GM10248 (cell line): ENCODE measurements around the gene UCK2.

Experiments used
- CTCF ChIA-PET: fragments of 300-600 bp; sonication (Branson Sonifier 250); formaldehyde crosslinking; extraction: SDS; loops from one replicate; lab custom pipeline; 2021; ENCODE audit warnings: antibody characterized with exemption; lab: Yijun Ruan, JAX
- POLR2A ChIA-PET: fragments of 350-650 bp; sonication (Branson Sonifier 250); formaldehyde crosslinking; extraction: SDS; loops from one replicate; lab custom pipeline; 2020; ENCODE audit warnings: antibody characterized with exemption; lab: Yijun Ruan, JAX
- DNase-seq: peaks from one replicate; pipeline ENCODE4 v3.0.0; 2012; ENCODE audit errors: extremely low spot score
- CTCF ChIP-seq: IDR thresholded peaks from 2 replicates; pipeline ENCODE4 v1.5.1; 2012; ENCODE audit warnings: mild to moderate bottlenecking, low read depth; ENCODE audit errors: extremely low read depth, missing control alignments, control extremely low read depth

UCK2 gene

GRCh38 chr1:165863346-165863745, 35.9 kb downstream of the UCK2 start:
- no peak for TF ChIP-seq CTCF
- CTCF ChIA-PET, result interaction anchor here (0.8 to 1.9 kb wide), 3 partner anchors 10 to 35 kb away, joined by 3 to 10 read pairs (median 5); no protein-coding TSS in a partner anchor
- POLR2A ChIA-PET, result no interaction called here
- DNase-seq, result no peak

GRCh38 chr1:165865633-165866340, 38.4 kb downstream of the UCK2 start:
- ChIA-PET POLR2A (no interaction called here), CTCF (interaction anchor here (1.0 kb wide), 1 partner anchor 17 kb away, joined by 3 read pairs; no protein-coding TSS in a partner anchor)
- no peak for TF ChIP-seq CTCF
- no peak for DNase-seq

- POLR2A ChIA-PET, result interaction anchor here (0.7 kb wide), 1 partner anchor 54 kb away, joined by 4 read pairs; no protein-coding TSS in a partner anchor
- no peak for DNase-seq
- CTCF ChIA-PET, result interaction anchor here (1.0 to 3.3 kb wide), 3 partner anchors 10 to 45 kb away, joined by 3 to 11 read pairs (median 4); no protein-coding TSS in a partner anchor
- TF ChIP-seq CTCF, result no peak
Measured at GRCh38 chr1:165869343-165869742, 41.9 kb downstream of the UCK2 start.

GRCh38 chr1:165871311-165872067, 44.1 kb downstream of the UCK2 start:
- CTCF ChIA-PET, result interaction anchor here (0.7 to 3.5 kb wide), 15 partner anchors 8 to 270 kb away, joined by 3 to 25 read pairs (median 5); partner anchors contain the start of gene ALDH9A1
- peak; percentile 63 for TF ChIP-seq CTCF
- POLR2A ChIA-PET, result no interaction called here
- DNase-seq, result peak; percentile 45

GRCh38 chr1:165873481-165873880, 46.1 kb downstream of the UCK2 start:
- ChIA-PET POLR2A (no interaction called here), CTCF (interaction anchor here (1.0 to 3.5 kb wide), 7 partner anchors 8 to 271 kb away, joined by 3 to 25 read pairs (median 10); no protein-coding TSS in a partner anchor)
- no peak for DNase-seq
- TF ChIP-seq CTCF, result no peak

- TF ChIP-seq CTCF, result no peak
- DNase-seq, result no peak
- CTCF ChIA-PET, result no interaction called here
- POLR2A ChIA-PET, result no interaction called here
Measured at GRCh38 chr1:165874643-165875042, 47.2 kb downstream of the UCK2 start.
